NT2/D1 (cell line): ENCODE measurements around the gene GAPT.

ENCODE experiments used
- SUZ12 ChIP-seq: IDR thresholded peaks from 2 replicates; pipeline ENCODE4 v1.6.1; 2011; ENCODE audit not compliant: insufficient read length, insufficient read depth; ENCODE audit errors: extremely low read depth
- YY1 ChIP-seq: IDR thresholded peaks from 2 replicates; pipeline ENCODE4 v1.6.1; 2011; ENCODE audit not compliant: insufficient read length, insufficient read depth
- ZNF274 ChIP-seq: IDR thresholded peaks from 2 replicates; pipeline ENCODE4 v1.6.1; 2011; ENCODE audit warnings: mild to moderate bottlenecking, low read depth, low read length

DNA sequence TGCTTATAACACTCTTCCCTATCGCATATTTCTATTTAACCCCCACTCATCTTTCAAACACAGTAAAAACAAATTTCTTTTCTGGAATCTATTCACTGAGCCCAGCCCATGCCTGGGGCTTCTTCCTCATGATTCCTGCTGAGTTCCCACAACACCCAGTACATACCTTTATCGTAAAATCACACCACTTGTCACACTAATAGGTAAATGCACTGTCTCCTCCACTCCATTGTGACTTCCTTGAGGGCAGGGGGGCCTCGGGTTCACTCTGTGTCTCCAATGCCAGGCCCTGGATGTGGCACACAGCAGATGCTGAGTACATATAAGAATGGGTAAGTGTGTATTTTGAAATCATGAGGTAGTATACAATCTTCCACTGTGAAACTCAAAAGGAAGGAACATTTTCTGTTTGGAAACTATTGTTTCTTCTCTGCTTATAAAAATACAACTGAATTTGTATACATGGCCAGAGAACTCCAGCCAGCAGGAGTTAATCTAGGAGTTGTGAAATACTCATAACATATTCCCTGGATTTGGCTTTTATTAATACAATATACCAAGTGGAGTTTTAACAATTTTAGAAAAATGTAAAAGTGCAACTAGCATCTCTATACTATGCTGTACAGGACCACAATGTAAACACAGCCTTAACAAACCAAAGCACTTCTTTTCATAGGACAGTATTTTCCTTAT, 38.5 kb upstream of the GAPT start:
- no peak for TF ChIP-seq SUZ12
- no peak for TF ChIP-seq YY1
- no peak for TF ChIP-seq ZNF274
